ENCODE measurements around the gene UBXN6.

DNA sequence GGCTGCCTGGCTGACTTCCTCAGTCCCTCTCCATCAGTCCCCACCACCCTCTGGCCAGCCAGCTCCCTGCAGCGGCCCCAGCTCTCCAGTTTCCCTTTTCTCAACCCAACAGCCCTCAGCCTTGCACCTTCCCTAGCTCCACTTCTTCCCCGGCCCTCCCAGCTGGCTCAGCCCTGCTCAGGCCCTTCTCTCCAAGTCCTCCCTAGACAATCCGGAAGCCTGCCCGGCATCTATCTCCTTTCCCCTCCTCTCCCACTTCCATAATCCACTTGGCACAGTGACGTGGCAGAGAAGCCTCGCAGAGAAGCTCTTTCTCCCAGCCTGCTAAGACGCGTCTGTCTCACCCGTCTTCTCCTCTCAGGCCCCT, 1.1 kb downstream of the UBXN6 start:
- TF ChIP-seq, protein P1, sequence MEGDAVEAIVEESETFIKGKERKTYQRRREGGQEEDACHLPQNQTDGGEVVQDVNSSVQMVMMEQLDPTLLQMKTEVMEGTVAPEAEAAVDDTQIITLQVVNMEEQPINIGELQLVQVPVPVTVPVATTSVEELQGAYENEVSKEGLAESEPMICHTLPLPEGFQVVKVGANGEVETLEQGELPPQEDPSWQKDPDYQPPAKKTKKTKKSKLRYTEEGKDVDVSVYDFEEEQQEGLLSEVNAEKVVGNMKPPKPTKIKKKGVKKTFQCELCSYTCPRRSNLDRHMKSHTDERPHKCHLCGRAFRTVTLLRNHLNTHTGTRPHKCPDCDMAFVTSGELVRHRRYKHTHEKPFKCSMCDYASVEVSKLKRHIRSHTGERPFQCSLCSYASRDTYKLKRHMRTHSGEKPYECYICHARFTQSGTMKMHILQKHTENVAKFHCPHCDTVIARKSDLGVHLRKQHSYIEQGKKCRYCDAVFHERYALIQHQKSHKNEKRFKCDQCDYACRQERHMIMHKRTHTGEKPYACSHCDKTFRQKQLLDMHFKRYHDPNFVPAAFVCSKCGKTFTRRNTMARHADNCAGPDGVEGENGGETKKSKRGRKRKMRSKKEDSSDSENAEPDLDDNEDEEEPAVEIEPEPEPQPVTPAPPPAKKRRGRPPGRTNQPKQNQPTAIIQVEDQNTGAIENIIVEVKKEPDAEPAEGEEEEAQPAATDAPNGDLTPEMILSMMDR (IDR thresholded peaks at IDR 0.05 in 4 of 5, conservative IDR thresholded peaks at IDR 0.05 in 1 of 5), result no peak
- TF ChIP-seq POLR2A (IDR thresholded peaks at IDR 0.05), result no peak

Data from gastrocnemius medialis (tissue), 4 donors.